ENCODE results near the gene LRRTM4. TPM values are rescaled to one million over a fixed set of nuclear protein-coding genes. Genes with fewer than 3 reads are reported as not detected.

LRRTM4 gene
- not detected in 3 replicates for polyA plus RNA-seq
- not detected for polyA plus RNA-seq (2011; ENCODE audit: low read depth)
- not detected in 2 replicates for polyA plus RNA-seq (2011; cell fraction: cytosol; rRNA removed)
- not detected in 2 replicates for polyA plus RNA-seq (2011; cell fraction: nucleus; rRNA removed)
- polyA plus RNA-seq (2012; ENCODE audit: low replicate concordance), result not detected in 2 replicates
- polyA minus RNA-seq, result not detected in 3 replicates
- polyA minus RNA-seq (2011; cell fraction: cytosol; rRNA and poly(A)+ RNA removed), result not detected
- not detected in 2 replicates for polyA minus RNA-seq (2011; cell fraction: nucleus; rRNA and poly(A)+ RNA removed)

- H2AFZ ChIP-seq (ENCODE audit: control insufficient read depth, low read length), result no peak within 1 kb of the TSS
- no peaks in the 10 kb centered on the region for H4K20me1 ChIP-seq (ENCODE audit: control insufficient read depth, extremely low read depth, insufficient read depth, low read length)
- FAIRE-seq (no peak), DNase-seq (ENCODE audit: low read depth, low spot score) (no peak)
- no peak within 1 kb of the TSS for H3K9ac ChIP-seq (ENCODE audit: control insufficient read depth, extremely low read depth, insufficient read depth, low read length)
- no peaks in the 10 kb centered on the region for H3K27me3 ChIP-seq (ENCODE audit: control insufficient read depth, extremely low read depth, insufficient read depth, low read length)
- H3K9me1 ChIP-seq (ENCODE audit: control insufficient read depth, extremely low read depth, insufficient read depth, low read length), result no peaks in the 10 kb centered on the region
- no peaks in the 10 kb centered on the region for H3K4me1 ChIP-seq (ENCODE audit: control insufficient read depth, extremely low read depth, insufficient read depth, low read length)
- dilution Hi-C loops (cut with MboI; ENCODE audit: extremely low pct_ligation_motif_present, low sequenced_read_pairs), result no loop called here
- H3K9me3 ChIP-seq (ENCODE audit: control insufficient read depth, low read depth, low read length), result no peaks in the 10 kb centered on the region
- no peak within 1 kb of the TSS for H3K4me2 ChIP-seq (ENCODE audit: control insufficient read depth, extremely low read depth, insufficient read depth, low read depth, low read length)
- no peak within 1 kb of the TSS for H3K4me3 ChIP-seq (ENCODE audit: control insufficient read depth in 2 of 3, extremely low read depth in 1 of 3, insufficient read depth in 2 of 3, low read depth in 1 of 3, low read length in 3 of 3)
- H3K27ac ChIP-seq (ENCODE audit: control insufficient read depth, insufficient read depth, low read length), result no peak within 1 kb of the TSS
- H3K36me3 ChIP-seq (ENCODE audit: control insufficient read depth in 2 of 2, extremely low read depth in 1 of 2, insufficient read depth in 2 of 2, low read length in 2 of 2), result no peaks in the 10 kb centered on the region
- TF ChIP-seq EZH2 (IDR thresholded peaks at IDR 0.05; ENCODE audit: low read length) (no peak), CTCF (optimal IDR thresholded peaks at IDR 0.05 in 1 of 3, IDR thresholded peaks at IDR 0.05 in 1 of 3, conservative IDR thresholded peaks at IDR 0.05 in 1 of 3; ENCODE audit: extremely low read depth in 1 of 3, insufficient read depth in 2 of 3, low read length in 3 of 3) (no peak)
- no peaks in the 10 kb centered on the region for H3K79me2 ChIP-seq (ENCODE audit: control insufficient read depth, insufficient read depth, low read length)
Observed at GRCh38 chr2:77521931-77522470, at the start of gene LRRTM4. TSS of gene LRRTM4 (minus strand) at chr2:77522376.

GRCh38 chr2:77571545-77571944, 49.4 kb upstream of the LRRTM4 start:
- TF ChIP-seq CTCF (optimal IDR thresholded peaks at IDR 0.05 in 1 of 3, IDR thresholded peaks at IDR 0.05 in 1 of 3, conservative IDR thresholded peaks at IDR 0.05 in 1 of 3; ENCODE audit: extremely low read depth in 1 of 3, insufficient read depth in 2 of 3, low read length in 3 of 3) (no peak), EZH2 (IDR thresholded peaks at IDR 0.05; ENCODE audit: low read length) (no peak)

More at GRCh38 chr2:77571545-77571944, 49.4 kb upstream of the LRRTM4 start:
- Histone ChIP-seq H3K4me3 (ENCODE audit: control insufficient read depth in 2 of 3, extremely low read depth in 1 of 3, insufficient read depth in 2 of 3, low read depth in 1 of 3, low read length in 3 of 3) (no peak overlapping the region), H3K9ac (ENCODE audit: control insufficient read depth, extremely low read depth, insufficient read depth, low read length) (no peak overlapping the region), H3K36me3 (ENCODE audit: control insufficient read depth in 2 of 2, extremely low read depth in 1 of 2, insufficient read depth in 2 of 2, low read length in 2 of 2) (no peaks in the 10 kb centered on the region), H3K9me1 (ENCODE audit: control insufficient read depth, extremely low read depth, insufficient read depth, low read length) (no peaks in the 10 kb centered on the region), H3K4me2 (ENCODE audit: control insufficient read depth, extremely low read depth, insufficient read depth, low read depth, low read length) (no peak overlapping the region), H3K79me2 (ENCODE audit: control insufficient read depth, insufficient read depth, low read length) (no peaks in the 10 kb centered on the region), H3K27ac (ENCODE audit: control insufficient read depth, insufficient read depth, low read length) (no peak overlapping the region), H4K20me1 (ENCODE audit: control insufficient read depth, extremely low read depth, insufficient read depth, low read length) (no peaks in the 10 kb centered on the region), H3K27me3 (ENCODE audit: control insufficient read depth, extremely low read depth, insufficient read depth, low read length) (no peaks in the 10 kb centered on the region), H3K9me3 (ENCODE audit: control insufficient read depth, low read depth, low read length) (no peaks in the 10 kb centered on the region), H2AFZ (ENCODE audit: control insufficient read depth, low read length) (no peak overlapping the region), H3K4me1 (ENCODE audit: control insufficient read depth, extremely low read depth, insufficient read depth, low read length) (no peaks in the 10 kb centered on the region)
- dilution Hi-C loops (cut with MboI; ENCODE audit: extremely low pct_ligation_motif_present, low sequenced_read_pairs), result no loop called here
- DNase-seq (ENCODE audit: low read depth, low spot score) (no peak), FAIRE-seq (no peak)
